HUDEP-2 (cell line): Measurements from ENCODE around the gene HDAC11.

Experiments used
- DNase-seq, 76 experiments: peaks; one replicate each; lab custom pipeline; 2025; ENCODE audit not compliant: unreplicated experiment in 76 of 76; lab: John Stamatoyannopoulos, UW

HDAC11 gene

DNA sequence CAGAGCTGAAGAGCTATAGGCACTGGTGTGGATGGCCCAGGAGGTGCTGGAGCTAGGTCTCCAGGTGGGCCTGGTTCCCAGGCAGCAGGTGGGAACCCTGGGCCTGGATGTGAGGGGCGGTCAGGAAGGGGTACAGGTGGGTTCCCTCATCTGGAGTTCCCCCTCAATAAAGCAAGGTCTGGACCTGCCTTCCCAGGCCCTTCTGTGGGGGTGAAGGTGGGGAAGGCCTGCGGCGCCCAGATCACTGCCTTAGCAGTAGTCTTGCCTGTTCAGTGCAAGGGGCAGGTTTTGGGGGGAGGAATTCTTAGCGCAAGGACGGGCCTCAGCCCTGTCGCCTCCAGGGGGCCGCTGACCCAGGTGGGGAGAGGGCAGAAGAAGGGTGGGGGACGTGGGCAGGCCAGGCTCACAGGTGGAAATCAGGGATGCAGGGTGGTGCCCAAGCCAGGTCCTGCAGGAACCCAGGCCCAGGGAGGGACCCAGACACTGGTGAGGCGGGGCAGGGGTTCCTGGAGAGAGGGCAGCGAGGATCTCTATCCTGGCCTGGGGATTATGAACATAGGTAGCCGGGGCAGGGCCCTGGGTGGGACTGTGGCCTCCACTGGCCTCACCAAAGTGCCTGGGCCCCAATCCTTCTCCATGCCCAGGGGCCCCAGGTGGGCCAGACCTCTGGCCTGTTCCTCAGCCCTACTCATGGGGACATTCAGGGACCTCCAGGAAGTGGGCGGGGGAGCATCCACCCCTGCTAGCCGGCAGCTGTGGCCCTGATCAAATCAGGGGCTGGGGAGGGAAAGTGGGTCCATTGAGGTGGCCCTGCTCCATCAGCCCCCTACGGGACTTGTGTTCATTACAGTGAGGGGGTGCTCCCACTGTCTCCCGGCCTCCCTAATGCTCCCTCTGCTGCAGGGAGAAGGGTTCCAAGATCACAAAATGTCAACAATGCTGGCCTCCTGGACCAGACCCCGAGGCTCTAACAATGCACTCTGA, 25.3 kb downstream of the HDAC11 start:
- DNase-seq, result no peak

GRCh38 chr3:13506239-13506638, 26.1 kb downstream of the HDAC11 start:
- no peak for DNase-seq

DNA sequence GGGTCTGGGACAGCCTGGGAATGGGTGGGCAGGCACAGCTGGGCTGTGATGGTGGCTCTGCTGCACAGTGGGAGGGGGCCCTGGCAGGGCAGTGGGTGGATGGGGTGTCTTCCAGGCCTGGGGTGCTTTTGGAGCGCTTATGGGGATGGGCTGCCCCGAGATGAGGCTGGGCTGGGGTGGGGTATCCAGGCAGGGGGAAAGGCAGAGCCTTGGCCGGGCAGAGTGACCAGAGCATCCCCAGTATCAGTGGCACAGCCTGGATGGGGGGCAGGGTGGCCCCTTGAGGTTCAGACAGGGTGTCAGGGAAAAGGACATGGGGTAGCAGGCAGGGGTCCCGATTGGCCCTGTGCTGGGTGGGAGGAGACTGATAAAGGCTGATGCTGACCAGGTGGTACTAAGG, 26.6 kb downstream of the HDAC11 start:
- no peak for DNase-seq

DNA sequence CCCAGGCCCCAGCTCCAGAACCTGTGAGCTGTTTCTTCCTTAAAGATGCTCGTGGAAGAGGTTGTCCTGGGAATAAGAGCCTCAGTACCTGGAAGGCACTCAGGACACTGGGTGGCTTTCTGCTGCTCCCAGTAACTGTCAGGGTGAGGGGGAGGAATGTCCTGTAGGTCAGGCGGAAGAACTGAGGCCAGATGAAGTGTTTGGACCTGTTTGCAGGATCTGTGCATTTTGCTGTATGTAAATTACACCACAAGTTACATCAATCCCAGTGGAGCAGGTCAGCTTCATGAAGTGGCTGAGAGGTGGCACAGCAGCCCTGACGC, 27.1 kb downstream of the HDAC11 start:
- no peak for DNase-seq

DNA sequence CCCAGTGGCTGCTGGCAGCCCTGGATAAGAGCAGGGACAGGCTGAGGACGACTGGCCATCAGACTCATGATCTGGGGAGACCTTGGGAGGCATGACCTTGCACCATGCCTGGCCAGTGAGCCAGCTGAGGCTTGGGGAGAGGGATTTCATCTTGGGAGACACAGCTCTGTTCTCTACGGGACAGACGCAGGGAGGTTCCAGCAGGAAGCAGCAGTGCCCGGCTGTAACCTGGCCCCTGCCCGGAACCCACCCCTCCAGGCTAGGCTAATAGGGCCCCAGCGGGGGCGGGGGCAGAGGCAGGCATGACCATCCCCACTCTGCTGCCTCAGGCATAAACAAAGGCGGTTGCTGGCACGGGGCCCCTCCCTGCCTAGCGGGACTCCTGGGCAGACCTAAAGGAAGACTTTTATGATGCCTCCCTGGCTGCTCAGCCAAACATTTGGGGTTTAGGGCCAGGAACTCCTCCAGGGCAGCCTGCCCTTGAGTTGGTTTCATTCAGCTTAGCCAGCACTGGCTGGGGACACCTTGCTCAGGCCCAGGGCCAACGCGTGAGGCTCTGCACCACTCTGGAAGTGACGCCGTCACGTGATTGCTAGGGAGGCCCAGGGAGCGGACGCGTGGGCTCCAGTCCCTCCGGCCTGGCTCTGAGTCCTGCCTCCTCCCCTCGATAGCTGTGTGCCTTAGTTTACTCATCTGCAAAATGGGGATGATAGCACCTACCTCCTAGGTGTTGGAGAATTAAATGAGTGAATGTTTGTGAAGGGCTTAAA, 27.6 kb downstream of the HDAC11 start:
- DNase-seq, result no peak

- DNase-seq, result no peak
Observed at GRCh38 chr3:13508496-13508895, 28.4 kb downstream of the HDAC11 start.

GRCh38 chr3:13509059-13509815, 29.1 kb downstream of the HDAC11 start:
- DNase-seq, result no peak

DNA sequence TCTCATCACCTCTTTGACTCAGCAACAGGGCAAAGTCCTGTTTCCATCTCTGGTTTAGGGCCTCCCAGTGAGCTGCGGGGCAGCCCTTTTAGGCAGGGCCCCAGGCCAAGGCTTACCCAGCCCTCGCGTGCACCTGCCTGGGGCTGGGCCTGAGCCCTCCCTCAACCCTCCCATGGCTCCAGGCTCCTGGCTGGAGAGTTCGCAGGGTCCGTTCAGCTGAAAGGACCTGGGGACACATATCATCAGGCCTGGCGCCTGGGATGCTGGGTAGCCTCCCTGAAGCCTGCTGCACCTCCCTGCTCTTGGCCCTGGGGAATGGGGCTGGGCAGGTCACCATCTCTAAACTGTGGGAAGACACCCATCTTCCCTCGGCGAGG, 29.7 kb downstream of the HDAC11 start:
- no peak for DNase-seq

GRCh38 chr3:13512451-13512850, 32.3 kb downstream of the HDAC11 start:
- DNase-seq, result no peak

DNA sequence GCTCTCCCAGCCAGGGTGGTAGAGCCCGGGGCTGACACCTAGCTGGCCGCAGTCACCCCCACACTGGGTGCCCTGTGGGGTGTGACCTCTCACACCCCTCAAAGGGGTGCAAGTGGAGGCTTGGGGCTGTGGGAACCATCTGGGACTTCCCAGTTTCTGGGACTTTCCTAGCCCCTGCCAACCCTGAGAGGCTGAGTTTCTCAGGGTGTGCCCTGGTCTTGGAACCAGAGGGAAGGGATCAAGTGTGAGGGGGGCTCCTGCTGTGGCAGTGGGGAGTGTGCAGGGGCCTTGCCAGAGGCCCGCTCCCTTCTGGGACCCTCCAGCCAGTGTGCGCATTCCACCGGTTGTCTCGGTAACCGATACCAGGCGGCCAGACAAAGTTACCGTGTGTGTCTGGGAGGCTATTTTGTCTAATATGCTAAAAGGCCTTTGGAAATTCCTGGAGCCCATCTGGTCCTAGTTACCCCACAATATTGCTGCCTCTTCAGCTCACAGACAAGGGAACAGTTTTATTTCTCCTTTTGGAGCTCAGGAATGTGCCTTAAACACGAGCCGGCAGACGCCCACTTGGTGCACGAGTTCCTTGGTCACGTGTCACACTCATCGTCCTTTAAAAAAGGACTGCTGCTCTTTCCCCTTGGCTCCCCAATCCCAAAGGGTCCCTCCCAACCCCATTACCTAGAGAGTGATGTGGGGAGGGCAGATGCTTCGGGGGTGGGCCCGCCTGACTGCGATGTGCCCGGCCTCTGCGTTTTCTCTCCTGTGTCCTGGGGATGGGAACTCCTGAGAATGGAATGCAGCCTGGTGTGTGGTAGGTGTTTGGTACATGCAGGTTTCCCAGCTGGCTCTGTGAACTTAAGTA, 33.2 kb downstream of the HDAC11 start:
- no peak for DNase-seq

GRCh38 chr3:13513913-13514517, 33.9 kb downstream of the HDAC11 start:
- no peak for DNase-seq

GRCh38 chr3:13514639-13515435, 34.7 kb downstream of the HDAC11 start:
- DNase-seq, result no peak

DNA sequence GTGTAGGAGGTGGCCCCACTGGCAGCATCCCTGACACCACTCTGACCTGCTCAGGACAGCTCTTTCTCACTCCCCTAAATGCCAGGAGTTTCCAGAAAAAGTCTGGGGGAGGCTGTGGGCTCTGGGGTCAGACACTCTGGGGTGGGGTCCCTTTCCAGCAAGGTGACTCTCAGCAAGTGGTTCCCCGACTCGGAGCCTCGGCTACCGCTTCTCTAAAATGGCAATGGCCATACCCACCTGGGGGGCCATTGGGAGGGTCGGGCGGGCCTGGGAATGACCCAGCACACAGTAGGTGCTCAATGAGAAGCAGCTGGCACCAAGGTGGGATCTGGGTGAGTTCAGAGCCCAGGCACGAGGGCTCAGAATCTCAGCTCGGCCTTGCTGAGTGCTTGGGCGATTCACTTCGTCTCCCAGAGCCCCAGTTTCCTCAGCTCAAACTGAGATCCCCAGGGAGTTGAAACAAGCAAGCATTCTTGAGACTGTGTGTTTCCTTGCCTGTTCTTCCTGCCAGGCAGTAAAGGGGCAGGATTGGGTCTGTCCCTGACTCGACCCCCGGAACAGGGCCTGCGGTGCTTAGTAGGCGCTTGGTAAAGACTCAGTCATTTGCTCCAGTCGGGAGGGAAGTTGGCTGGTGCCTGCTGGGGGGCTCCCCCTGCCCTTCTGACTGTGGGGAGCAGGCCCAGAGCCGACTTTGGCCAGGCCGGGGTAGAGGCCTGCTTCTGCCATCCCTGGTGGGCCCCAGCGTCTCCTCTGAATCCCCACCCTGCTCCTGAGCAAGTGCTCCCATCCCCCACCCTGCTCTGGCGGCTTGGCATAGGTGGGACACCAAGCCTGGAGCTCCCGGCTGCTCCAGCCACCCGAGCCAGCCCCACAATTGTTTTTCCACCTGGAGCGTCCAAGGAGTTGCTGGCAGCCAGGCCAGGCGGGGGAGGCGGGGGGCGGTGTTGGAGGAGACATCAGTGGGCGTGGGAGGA, 36.0 kb downstream of the HDAC11 start:
- no peak for DNase-seq

GRCh38 chr3:13516760-13517135, 36.6 kb downstream of the HDAC11 start:
- DNase-seq, result no peak

- DNase-seq, result peak in 5 of 76 experiments; percentile 23 to 34 (median 31)
Observed at GRCh38 chr3:13517253-13517977, 37.3 kb downstream of the HDAC11 start.

- no peak for DNase-seq
Observed at GRCh38 chr3:13518516-13518953, 38.4 kb downstream of the HDAC11 start.
